Adipose tissue (tissue), 3 donors: ENCODE data around the gene CLDN11. TPM values are rescaled to one million over a fixed set of nuclear protein-coding genes. Genes with fewer than 3 reads are reported as not detected.

Source experiments
- H3K27ac ChIP-seq: one replicate; pipeline ENCODE4 v1.5.1; 2013; ENCODE audit warnings: low read depth, low read length
- WGBS, 3 donors: extraction: QIAGEN DNeasy Blood & Tissue Kit; methylation state at CpG; one replicate each; pipeline ENCODE4 v1.1.7; 2013; 5-methylcytosine and 5-hydroxymethylcytosine counted together
- polyA plus RNA-seq, 3 donors: library from polyadenylated mRNA; stranded (reverse); fragments of 200-250 nt; gene quantifications; one replicate each; pipeline ENCODE4 v1.2.3, GENCODE V29; 2013
- donor health status: healthy with polysubstance abuse.
- donor health status: Bipolar disorder and iron deficiency.
- donor health status: healthy.

Gene CLDN11
- polyA plus RNA-seq, 3 donors, result 2.0 to 28.2 (median 16.4) TPM

- H3K27ac ChIP-seq, result no peak overlapping the region
- 55 to 77% (median 76%) methylated on average over 3 of the region's 3 CpGs for WGBS, 3 donors
Measured at GRCh38 chr3:170465955-170466354, 47.3 kb downstream of the CLDN11 start.

GRCh38 chr3:170467007-170467406 lies 48.3 kb downstream of the CLDN11 start:
- WGBS, 3 donors, result 58 to 82% (median 79%) methylated on average over 14 of the region's 14 CpGs
- H3K27ac ChIP-seq, result no peak overlapping the region

- H3K27ac ChIP-seq, result no peak overlapping the region
- 51 to 74% (median 63%) methylated on average over 7 of the region's 7 CpGs for WGBS, 3 donors
Measured at GRCh38 chr3:170467571-170468147, 49.0 kb downstream of the CLDN11 start.

GRCh38 chr3:170469151-170470062 lies 50.7 kb downstream of the CLDN11 start:
- no peak overlapping the region for H3K27ac ChIP-seq
- WGBS, 3 donors, result 41 to 57% (median 55%) methylated on average over 5 of the region's 5 CpGs

GRCh38 chr3:170470063-170471016 lies 51.7 kb downstream of the CLDN11 start:
- WGBS, 3 donors, result 42 to 53% (median 44%) methylated on average over 9 of the region's 9 CpGs
- H3K27ac ChIP-seq, result no peak overlapping the region

- 62 to 69% (median 66%) methylated on average over 3 of the region's 3 CpGs for WGBS, 3 donors
Measured at GRCh38 chr3:170471149-170471548, 52.5 kb downstream of the CLDN11 start.

GRCh38 chr3:170473358-170473757 lies 54.7 kb downstream of the CLDN11 start:
- H3K27ac ChIP-seq, result no peak overlapping the region
- whole genome bisulfite sequencing, 3 donors, result 45 to 69% (median 47%) methylated on average over 3 of the region's 3 CpGs

More at GRCh38 chr3:170471149-170471548, 52.5 kb downstream of the CLDN11 start:
- H3K27ac ChIP-seq, result no peak overlapping the region

GRCh38 chr3:170475092-170475685 lies 56.5 kb downstream of the CLDN11 start:
- WGBS, 3 donors, result 53 to 70% (median 62%) methylated on average over 3 of the region's 3 CpGs
- no peak overlapping the region for H3K27ac ChIP-seq

- H3K27ac ChIP-seq, result no peak overlapping the region
- WGBS, 3 donors, result 36 to 75% (median 66%) methylated on average over 6 of the region's 6 CpGs
Measured at GRCh38 chr3:170476291-170476690, 57.6 kb downstream of the CLDN11 start.

- H3K27ac ChIP-seq, result no peak overlapping the region
- 39 to 65% (median 45%) methylated on average over 2 of the region's 2 CpGs for WGBS, 3 donors
Measured at GRCh38 chr3:170477395-170477794, 58.7 kb downstream of the CLDN11 start.

GRCh38 chr3:170480111-170480510 lies 61.4 kb downstream of the CLDN11 start:
- no peak overlapping the region for H3K27ac ChIP-seq
- 83 to 89% (median 88%) methylated on average over 4 of the region's 4 CpGs for WGBS, 3 donors

GRCh38 chr3:170482199-170482598 lies 63.5 kb downstream of the CLDN11 start:
- no peak overlapping the region for H3K27ac ChIP-seq
- WGBS, 3 donors, result 82 to 87% (median 82%) methylated on average over 4 of the region's 4 CpGs

GRCh38 chr3:170483485-170484262 lies 65.0 kb downstream of the CLDN11 start:
- no peak overlapping the region for H3K27ac ChIP-seq
- 56 to 66% (median 62%) methylated on average over 5 of the region's 5 CpGs for WGBS, 3 donors

Other genes with a start within 250 kb of the CLDN11 start
- 1 to 10 TPM; 3.7 to 9.4 (median 8.9) TPM for gene PHC3, start 237.1 kb upstream of the CLDN11 start, polyA plus RNA-seq
- 10 to 100 TPM in 1 of 3 donors, 1 to 10 TPM in 2; 4.8 to 12.8 (median 8.3) TPM for gene PRKCI, start 196.4 kb upstream of the CLDN11 start, polyA plus RNA-seq
- gene SKIL, start 61.2 kb upstream of the CLDN11 start, polyA plus RNA-seq, result 10 to 100 TPM in 2 of 3 donors, 1 to 10 TPM in 1; 3.4 to 16.0 (median 13.3) TPM
- gene SLC7A14, start 167.2 kb downstream of the CLDN11 start, polyA plus RNA-seq, result under 1 TPM; under 0.01 to 0.15 (median 0.11) TPM